GM18526 (cell line): ENCODE measurements around the gene GBGT1.

ENCODE experiments used
- POLR2A ChIP-seq: IDR thresholded peaks from 3 replicates; pipeline ENCODE4 v1.6.1; 2011; ENCODE audit not compliant: insufficient read length; ENCODE audit errors: extremely low read depth

The GBGT1 gene

DNA sequence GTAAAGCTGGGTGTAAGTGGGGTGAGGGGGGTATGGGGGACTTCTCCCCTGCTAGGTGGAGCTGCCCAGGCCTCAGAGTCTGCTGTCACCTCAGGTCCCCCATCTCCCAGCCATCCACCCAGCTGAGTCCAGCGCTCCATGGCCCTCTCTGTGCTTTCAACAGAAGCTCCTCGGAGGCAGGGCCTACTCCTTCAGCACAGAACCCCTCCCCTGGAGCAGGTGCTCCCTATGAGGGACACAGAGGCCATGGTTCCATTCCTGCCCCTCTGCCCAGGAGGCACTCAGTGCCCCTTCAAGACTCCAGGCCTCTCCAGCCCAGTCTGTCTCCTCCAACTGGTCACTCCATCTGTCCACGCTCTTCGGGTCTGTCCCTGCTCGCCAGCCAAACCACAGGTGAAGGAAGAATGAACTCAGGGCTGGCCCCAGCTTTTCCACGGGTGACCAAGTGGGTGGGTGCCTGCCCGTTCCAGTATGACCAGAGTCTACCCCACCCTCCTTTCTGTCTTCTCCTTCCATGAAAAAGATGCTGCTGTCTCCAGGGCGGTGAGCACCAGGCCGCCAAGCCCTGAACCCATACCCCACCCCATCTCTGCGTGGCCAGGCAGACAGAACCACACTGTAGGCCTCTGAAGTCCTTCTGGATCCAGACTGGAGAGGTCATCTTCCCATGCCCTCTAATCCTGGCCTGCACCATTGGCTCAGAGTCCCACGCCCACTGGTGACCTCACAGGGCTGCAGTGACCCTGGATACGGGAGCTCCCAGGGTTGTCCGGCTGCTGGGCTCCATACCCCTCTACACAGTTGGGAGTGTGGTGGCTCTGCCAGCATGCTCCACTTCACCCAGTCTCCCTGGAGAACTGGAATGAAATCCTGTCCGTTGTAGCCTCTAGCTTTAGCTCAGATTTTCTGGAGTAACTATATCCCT is 11.9 kb downstream of the GBGT1 start:
- TF ChIP-seq POLR2A = no peak

DNA sequence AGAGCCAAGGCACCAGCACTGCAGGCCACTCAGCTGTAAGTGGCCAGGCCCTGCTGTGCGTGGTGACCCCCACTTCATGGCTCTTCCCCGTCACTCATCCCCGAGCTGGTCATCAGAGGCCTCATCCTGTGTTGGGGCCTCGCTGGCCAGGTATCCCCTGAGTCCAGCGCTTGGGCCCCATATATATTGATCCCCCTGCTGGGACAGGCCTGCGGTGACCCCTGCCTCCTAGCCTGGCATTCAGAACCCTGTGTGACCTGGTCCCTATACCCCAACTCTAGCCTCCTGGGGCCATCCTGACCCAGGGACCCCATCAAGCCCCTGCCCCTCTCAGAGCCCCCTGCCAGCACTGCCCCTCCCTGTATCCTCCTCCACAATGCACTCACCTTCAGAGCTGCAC is 12.7 kb downstream of the GBGT1 start:
- TF ChIP-seq POLR2A = no peak

DNA sequence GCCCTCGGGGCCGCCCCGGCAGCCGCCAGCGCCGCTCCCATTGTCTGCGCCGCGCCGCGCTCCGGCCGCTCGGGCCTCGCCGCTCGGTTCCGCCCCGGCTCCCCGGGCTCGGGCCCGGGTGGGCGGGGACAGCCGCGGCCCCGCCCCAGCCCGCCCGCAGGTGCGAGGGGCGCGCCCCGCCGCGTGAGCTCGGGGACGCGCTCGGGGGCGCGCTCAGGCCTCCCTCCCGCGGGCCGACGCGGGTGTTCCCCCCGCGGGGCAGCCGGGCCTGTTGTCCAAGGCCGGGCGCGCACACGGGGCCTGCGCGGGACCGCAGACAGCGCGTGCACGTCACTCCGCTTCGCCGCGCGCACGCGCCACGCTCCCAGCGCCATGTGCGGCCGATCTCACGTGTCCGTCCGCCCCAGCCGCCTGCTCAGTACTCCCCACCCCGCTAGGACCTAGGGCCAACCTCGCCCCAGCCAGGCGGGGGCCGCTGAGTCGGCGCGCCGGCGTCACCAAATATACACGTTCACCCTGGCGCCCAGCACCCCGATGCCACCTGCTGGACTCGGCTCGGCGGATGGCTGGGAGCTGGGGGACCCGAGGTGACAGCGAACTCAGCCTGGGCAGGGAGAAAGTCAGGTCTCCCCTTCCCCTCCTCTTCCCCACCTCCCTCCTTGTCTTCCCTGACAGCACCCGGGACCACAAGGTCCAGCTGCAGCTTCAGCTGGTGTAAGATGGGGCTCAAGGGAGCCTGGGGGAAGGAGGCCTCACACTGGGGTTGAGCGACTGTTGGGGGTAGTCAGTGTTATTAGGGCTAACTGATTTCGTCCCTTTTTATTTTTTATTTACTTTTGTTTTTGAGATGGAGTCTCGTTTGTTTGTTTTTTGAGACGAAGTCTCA is 14.3 kb downstream of the GBGT1 start:
- TF ChIP-seq POLR2A = peak; percentile 49

- no peak for TF ChIP-seq POLR2A
These were observed 15.2 kb downstream of the GBGT1 start for GRCh38 chr9:133148199-133149129.

GRCh38 chr9:133147412-133148198 is 16.1 kb downstream of the GBGT1 start:
- TF ChIP-seq POLR2A = no peak

DNA sequence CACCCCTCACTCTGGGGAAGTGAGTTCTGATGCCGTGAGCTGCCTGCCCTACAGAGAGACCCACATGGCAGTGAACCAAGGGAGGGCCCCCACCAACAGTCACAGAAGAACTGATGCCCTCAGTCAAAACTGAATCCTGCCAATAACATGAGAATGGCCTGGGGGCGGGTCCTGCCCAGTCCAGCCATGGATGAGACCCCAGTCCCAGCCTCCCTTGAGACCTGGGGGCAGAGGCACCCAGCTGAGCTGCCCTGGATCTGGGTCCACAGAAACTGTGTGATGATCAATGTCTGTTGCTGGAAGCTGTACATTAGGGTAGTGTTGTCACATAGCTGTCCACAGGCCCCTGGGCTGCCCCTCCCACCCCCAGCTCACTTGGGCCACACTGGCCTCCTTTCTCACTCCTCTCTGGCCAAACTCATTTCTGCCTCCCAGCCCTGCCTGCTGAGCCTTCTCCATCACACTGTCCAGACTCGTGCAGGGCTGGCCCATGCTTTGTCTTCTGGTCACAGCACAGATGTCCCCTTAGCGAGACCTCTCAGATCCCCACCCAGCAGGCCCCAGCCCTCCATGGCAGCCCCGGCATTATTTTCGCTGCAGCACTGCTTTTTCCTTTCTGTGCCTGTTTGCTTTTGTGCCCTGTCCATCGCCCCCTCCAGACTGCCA is 16.8 kb downstream of the GBGT1 start:
- TF ChIP-seq POLR2A = no peak

DNA sequence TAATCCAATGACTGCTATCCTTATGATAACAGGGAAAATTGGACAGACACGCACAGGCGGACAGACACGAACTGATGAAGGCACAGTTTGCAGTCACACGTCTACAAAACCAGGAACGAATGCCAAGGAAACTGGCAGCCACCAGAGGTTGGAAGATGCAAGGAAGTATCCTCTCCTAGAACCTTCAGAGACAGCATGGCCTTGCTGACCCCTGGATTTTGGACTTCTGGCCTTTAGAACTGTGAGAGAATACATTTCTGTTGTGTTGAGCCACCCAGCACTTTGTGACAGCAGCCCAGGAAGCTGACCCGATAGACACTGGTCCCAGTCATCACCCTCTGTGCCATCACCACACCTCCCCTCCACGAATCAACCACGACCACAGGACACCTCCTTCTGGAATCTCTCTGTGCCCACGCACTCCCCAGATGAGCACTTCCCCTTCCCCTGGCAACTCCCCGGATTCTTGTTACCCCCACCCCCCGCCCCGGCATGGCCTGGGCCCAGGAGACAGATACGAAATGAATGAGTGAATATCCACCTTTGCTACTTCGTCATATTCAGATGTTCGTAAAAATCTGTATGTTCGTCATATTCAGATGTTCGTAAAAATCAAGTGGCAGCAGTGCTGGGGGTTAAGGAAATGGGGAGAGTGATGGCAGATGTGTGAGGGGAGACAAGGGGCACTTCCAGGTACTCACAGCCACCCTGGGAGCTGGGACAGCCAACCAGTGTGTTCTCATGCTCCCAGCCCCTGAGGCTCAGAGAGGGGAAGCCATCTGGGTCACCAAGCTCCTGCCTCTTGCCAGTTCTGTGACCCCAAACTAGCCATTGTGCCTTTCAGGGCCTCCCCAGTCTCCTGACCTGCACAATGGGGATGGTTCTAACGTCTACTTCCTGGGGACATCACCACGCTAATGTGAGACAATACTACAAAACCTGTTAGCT is 18.5 kb downstream of the GBGT1 start:
- no peak for TF ChIP-seq POLR2A

DNA sequence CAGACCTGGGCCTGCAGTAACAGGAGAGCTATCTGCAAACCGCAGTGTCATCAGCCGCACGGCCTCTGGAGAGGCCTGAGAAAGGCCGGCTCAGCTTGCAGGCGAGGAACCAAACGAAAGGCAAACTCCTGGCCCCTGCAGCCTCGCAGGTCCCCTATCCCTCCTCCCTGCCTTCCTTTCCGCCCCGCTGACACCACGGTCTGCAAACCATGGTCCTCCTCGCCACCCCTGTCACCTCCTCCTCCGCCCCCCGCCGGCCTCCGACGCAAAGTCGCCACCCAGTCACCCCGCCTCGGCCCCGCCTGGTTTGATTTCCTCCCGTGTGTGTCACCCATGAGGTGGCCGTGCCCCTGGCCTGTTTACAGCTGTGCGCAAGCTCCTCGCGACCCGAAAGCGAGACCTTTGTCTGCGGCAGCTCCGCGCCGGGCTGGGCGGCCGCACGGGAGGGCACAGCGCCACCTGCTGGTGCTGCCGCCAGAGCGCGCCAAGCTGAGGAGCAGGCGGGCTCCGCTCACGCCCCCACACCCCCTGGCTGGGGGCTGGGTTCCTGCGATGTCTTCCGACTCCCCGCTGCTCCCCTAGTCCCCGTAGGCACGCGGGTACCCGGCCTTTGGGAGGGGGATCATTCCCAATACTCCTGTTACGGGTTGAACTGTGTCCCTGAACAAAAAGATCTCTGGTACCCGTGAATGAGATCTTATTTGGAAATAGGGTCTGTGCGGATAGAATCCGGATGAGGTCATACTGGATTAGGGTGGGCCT is 19.4 kb downstream of the GBGT1 start:
- peak; percentile 28 for TF ChIP-seq POLR2A

- no peak for TF ChIP-seq POLR2A
These were observed 20.0 kb downstream of the GBGT1 start for GRCh38 chr9:133143639-133144141.

DNA sequence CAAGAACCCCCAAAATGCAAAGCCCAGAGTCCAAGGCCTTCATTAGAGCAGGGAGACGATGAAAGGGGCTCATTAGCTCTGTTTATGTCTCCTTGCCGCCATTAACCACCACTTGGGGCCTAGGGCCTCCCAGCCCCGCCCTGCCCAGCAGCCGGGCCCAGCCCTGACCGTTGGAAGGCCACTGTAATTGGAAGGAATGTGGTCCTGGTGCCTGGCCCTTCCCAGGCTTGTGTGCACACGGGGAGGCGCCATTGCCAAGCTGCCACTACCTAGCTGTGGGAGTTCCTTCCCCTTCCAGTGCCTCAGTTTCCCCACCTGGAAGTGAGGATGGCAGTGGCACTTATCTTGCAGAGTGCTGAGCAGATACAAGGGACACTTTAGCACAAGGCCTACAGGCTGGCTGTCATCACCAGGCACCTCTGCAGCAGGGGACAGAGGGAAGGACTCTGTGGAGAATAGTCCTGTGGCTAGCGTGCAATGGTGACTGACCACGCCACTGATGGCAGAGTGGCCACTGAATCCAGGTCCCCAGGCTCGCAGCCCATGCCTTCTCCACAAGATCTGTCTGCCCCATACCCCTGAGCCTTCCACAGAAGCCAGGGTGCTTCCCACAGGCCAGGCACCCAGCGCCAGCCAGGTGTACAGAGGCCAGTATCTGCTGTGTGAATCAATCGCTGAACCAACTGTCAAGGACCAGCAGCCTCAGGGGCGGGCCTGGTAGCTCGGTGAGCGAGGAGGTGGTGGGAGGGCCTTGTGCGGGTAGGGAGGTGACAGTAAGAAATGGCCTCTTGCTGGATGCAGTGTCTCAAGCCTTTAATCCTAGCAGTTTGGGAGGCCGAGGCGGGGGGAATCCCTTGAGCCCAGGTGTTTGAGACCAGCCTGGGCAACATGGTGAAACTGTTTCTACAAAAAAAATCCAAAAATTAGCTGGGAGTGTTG is 20.8 kb downstream of the GBGT1 start:
- no peak for TF ChIP-seq POLR2A

- no peak for TF ChIP-seq POLR2A
These were observed 21.7 kb downstream of the GBGT1 start for GRCh38 chr9:133141833-133142595.
